GM12878 (cell line): ENCODE results near the gene KCNA2. TPM values are rescaled to one million over a fixed set of nuclear protein-coding genes. Genes with fewer than 3 reads are reported as not detected.

Experiments used
- ATAC-seq: fragments of 200-7000 bp; cut with Tn5 transposase; 3 replicates; pipeline ENCODE4 v1.9.1; 2020; ENCODE audit warnings: mild to moderate bottlenecking, moderate library complexity
- BruUV-seq: library from RNA; stranded (reverse); fragments of 400-500 nt; replicated peaks from 2 replicates; lab custom pipeline; 2021; lab: Mats Ljungman, UMichigan
- CTCF ChIA-PET: fragments of 300-600 bp; sonication (Branson Sonifier 250); formaldehyde crosslinking; extraction: SDS; loops from one replicate; lab custom pipeline; 2021; ENCODE audit warnings: inconsistent platforms; lab: Yijun Ruan, JAX
- POLR2A ChIA-PET: fragments of 350-600 bp; formaldehyde crosslinking; extraction: SDS; loops from one replicate; lab custom pipeline; 2021; ENCODE audit warnings: inconsistent platforms; lab: Charles Lee
- RAD21 ChIA-PET: fragments of 300-600 bp; sonication (Branson Sonifier 250); formaldehyde crosslinking; loops from one replicate; lab custom pipeline; 2023; ENCODE audit warnings: antibody characterized with exemption; ENCODE audit not compliant: unreplicated experiment; lab: Charles Lee
- SMC1A ChIA-PET: fragments of 300-600 bp; sonication (Branson Sonifier 250); formaldehyde crosslinking; loops from one replicate; lab custom pipeline; 2023; ENCODE audit not compliant: unreplicated experiment, uncharacterized antibody; lab: Charles Lee
- DNase-seq: peaks from one replicate; pipeline ENCODE4 v3.0.0-alpha.2; 2011; ENCODE audit warnings: low read depth, low spot score
- FAIRE-seq: peaks from 3 replicates; lab custom pipeline; 2011; peaks lifted over from hg19 to GRCh38; lab: Jason Lieb, UNC
- H2AFZ ChIP-seq: 2 replicates; pipeline ENCODE4 v1.6.0; 2011; ENCODE audit warnings: low read depth, low read length, control low read depth; ENCODE audit not compliant: control insufficient read depth
- H3K27ac ChIP-seq: 2 replicates; pipeline ENCODE4 v1.5.1; 2011; ENCODE audit warnings: control low read depth; ENCODE audit not compliant: control insufficient read depth, insufficient read depth
- H3K27me3 ChIP-seq, 2 experiments: replicated peaks in 1 of 2; 2 replicates each; pipeline versions ENCODE4 v1.6.0 to v1.6.1; 2011; ENCODE audit warnings: low read length in 1 of 2; ENCODE audit not compliant: control insufficient read depth in 2 of 2, insufficient read depth in 2 of 2
- H3K36me3 ChIP-seq, 2 experiments: 2 replicates each; pipeline ENCODE4 v1.5.1; 2011; ENCODE audit warnings: low read length in 1 of 2; ENCODE audit not compliant: control insufficient read depth in 2 of 2, insufficient read depth in 2 of 2
- H3K4me1 ChIP-seq: 2 replicates; pipeline ENCODE4 v1.6.1; 2011; ENCODE audit warnings: mild to moderate bottlenecking, low read length, moderate library complexity, mixed read lengths; ENCODE audit not compliant: control insufficient read depth, insufficient read depth
- H3K4me2 ChIP-seq: 2 replicates; pipeline ENCODE4 v1.6.0; 2011; ENCODE audit warnings: control low read depth; ENCODE audit not compliant: control insufficient read depth, insufficient read depth
- H3K4me3 ChIP-seq: fragments of 200-600 bp; sonication (generic); 2 replicates; pipeline ENCODE4 v1.5.1; 2016
- H3K79me2 ChIP-seq: 2 replicates; pipeline ENCODE4 v1.6.0; 2011; ENCODE audit warnings: low read length; ENCODE audit not compliant: control insufficient read depth, insufficient read depth
- H3K9ac ChIP-seq: 2 replicates; pipeline ENCODE4 v1.8.0; 2011; ENCODE audit warnings: low read length, control low read depth, mixed read lengths; ENCODE audit not compliant: control insufficient read depth, insufficient read depth
- H3K9me3 ChIP-seq: replicated peaks from 3 replicates; pipeline ENCODE4 v1.5.1; 2011; ENCODE audit warnings: mild to moderate bottlenecking, low read length; ENCODE audit not compliant: control insufficient read depth, insufficient read depth
- H4K20me1 ChIP-seq: 2 replicates; pipeline ENCODE4 v1.6.0; 2011; ENCODE audit not compliant: control insufficient read depth, insufficient read depth
- EP300 ChIP-seq, 2 experiments: fragments of 150-350 bp in 1 of 2; IDR thresholded peaks; 2 replicates each; pipeline ENCODE4 v1.6.1; 2011 to 2012; ENCODE audit warnings: low read depth in 2 of 2, low read length in 2 of 2, borderline replicate concordance in 1 of 2, improper control_type of control experiment in 1 of 2, inconsistent platforms in 1 of 2; ENCODE audit not compliant: control insufficient read depth in 1 of 2
- KLF5 ChIP-seq: fragments of 450-650 bp; IDR thresholded peaks from 2 replicates; pipeline ENCODE4 v1.6.1; 2014; ENCODE audit warnings: mild to moderate bottlenecking; ENCODE audit not compliant: partially characterized antibody
- NBN ChIP-seq: fragments of 450-650 bp; IDR thresholded peaks from 2 replicates; pipeline ENCODE4 v1.6.1; 2016
- POLR2AphosphoS2 ChIP-seq: IDR thresholded peaks from 2 replicates; pipeline ENCODE4 v1.6.1; 2011; ENCODE audit warnings: low read depth, mild to moderate bottlenecking, low read length, improper control_type of control experiment, moderate library complexity
- RFX5 ChIP-seq: IDR thresholded peaks from 2 replicates; pipeline ENCODE4 v1.6.1; 2011; ENCODE audit warnings: low read depth, low read length, improper control_type of control experiment
- SPI1 ChIP-seq: IDR thresholded peaks from 2 replicates; pipeline ENCODE4 v1.6.1; 2011; ENCODE audit warnings: low read depth, mild to moderate bottlenecking, low read length, moderate library complexity, borderline replicate concordance; ENCODE audit not compliant: insufficient read depth
- ZZZ3 ChIP-seq: IDR thresholded peaks from 2 replicates; pipeline ENCODE4 v1.6.1; 2011; ENCODE audit warnings: low read depth; ENCODE audit not compliant: control insufficient read depth, insufficient read length
- WGBS: methylation state at CpG from one replicate; pipeline ENCODE4 v1.1.6; 2016; ENCODE audit warnings: low lambda C conversion rate; ENCODE audit not compliant: insufficient replicate concordance, insufficient coverage; ENCODE audit errors: missing lambda C conversion rate; 5-methylcytosine and 5-hydroxymethylcytosine counted together
- in situ Hi-C: fragments of 300-500 bp; cut with MboI; formaldehyde crosslinking; loops from 9 replicates; pipeline ENCODE4 v1.14.3; 2018; ENCODE audit warnings: mixed read lengths
- intact Hi-C: fragments of 100-400 bp; cut with micrococcal nuclease; formaldehyde crosslinking; loops from one replicate; pipeline ENCODE4 v1.14.2; 2022; ENCODE audit not compliant: unreplicated experiment
- polyA plus RNA-seq, 11 experiments: library from polyadenylated mRNA; depleted of rRNA in 4 of 11; unstranded in 6 of 11; stranded (reverse) in 5 of 11; fragments of >200 nt; fragmentation: Nextera tagmentation in 4 of 11; fragmentation: Illumina TruSeq in 1 of 11; extraction: Ambion mirVana in 4 of 11; extraction: Trizol in 1 of 11; gene quantifications; 1 replicate in 1 of 11; 2 replicates in 10 of 11; pipeline versions ENCODE4 v1.2.1 to v1.2.3, GENCODE V29; 2011 to 2016; ENCODE audit warnings: inconsistent platforms in 2 of 11, missing spikeins in 2 of 11, low read depth in 1 of 11
- total RNA-seq, 4 experiments: library from RNA; depleted of rRNA in 3 of 4; stranded (reverse); fragments of >200 nt in 3 of 4; fragmentation: Illumina TruSeq in 1 of 4; extraction: Trizol in 1 of 4; gene quantifications; 2 replicates each; pipeline versions ENCODE4 v1.2.1 to v1.2.3, GENCODE V29; 2013 to 2021
- TF ChIP-seq, protein P1 (sequence below): fragments of 150-350 bp; IDR thresholded peaks from 2 replicates; pipeline ENCODE4 v1.6.1; 2016; ENCODE audit warnings: low read depth, low read length
- TF ChIP-seq, protein P2 (sequence below): fragments of 450-650 bp; conservative IDR thresholded peaks from 2 replicates; pipeline ENCODE4 v1.6.1; 2017; ENCODE audit warnings: mild to moderate bottlenecking, moderate library complexity
- TF ChIP-seq, protein P3 (sequence below): IDR thresholded peaks from 2 replicates; pipeline ENCODE4 v1.6.1; 2012; ENCODE audit warnings: low read depth, low read length, improper control_type of control experiment

Gene KCNA2
- total and polyA plus RNA-seq, 10 of the 15 experiments (the other 5 are each of a cell fraction or from before 2014, with no cell fraction given): 0.02 to 0.56 (median 0.10) TPM; not detected in 2

DNA sequence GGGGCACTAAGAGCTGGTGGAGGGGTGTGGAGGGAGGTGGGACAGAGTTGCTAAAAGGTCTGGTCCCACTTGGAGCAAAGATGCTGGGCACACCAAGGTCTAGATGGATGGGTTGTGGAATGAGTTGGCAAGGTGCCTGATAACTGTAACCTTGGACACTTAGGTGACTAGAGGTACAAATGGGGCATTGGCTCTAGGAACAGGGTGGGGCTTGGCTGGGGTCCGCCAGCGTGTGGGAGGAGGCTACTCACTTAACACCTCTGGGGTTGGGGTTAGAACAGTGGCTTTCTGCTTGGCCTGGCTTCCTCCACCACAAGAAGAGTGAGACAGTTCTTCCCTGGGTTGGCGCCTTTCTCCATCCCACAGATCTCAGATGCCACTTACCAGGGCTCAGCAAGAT, 17.2 kb downstream of the KCNA2 start:
- no TSS peak for BruUV-seq

More for the DNA sequence above, 17.2 kb downstream of the KCNA2 start:
- WGBS: 31% methylated on average over 3 of the region's 3 CpGs
- Histone ChIP-seq H2AFZ (no peak overlapping the region), H3K36me3 (no peaks in the 10 kb centered on the region), H3K4me3 (no peak overlapping the region), H3K9ac (no peak overlapping the region), H3K9me3 (no peaks in the 10 kb centered on the region), H3K4me1 (no peaks in the 10 kb centered on the region; the same call in 1 of the 2 replicates), H4K20me1 (no peaks in the 10 kb centered on the region), H3K79me2 (no peaks in the 10 kb centered on the region), H3K4me2 (no peak overlapping the region), H3K27ac (no peak overlapping the region), H3K27me3 (peaks cover 3% of the 10 kb centered on the region in 2 experiments; a peak in 2 of 4 replicates)
- DNase-seq (no peak), ATAC-seq (no peak), FAIRE-seq (no peak)
- TF ChIP-seq KLF5 (no peak), POLR2AphosphoS2 (no peak), EP300 (IDR thresholded peaks at IDR 0.05; ENCODE audit: borderline replicate concordance in 1 of 2, control insufficient read depth in 1 of 2, low read depth in 2 of 2, low read length in 2 of 2) (no peak), SPI1 (no peak), RFX5 (no peak), NBN (no peak), ZZZ3 (no peak)
- TF ChIP-seq, protein P1, sequence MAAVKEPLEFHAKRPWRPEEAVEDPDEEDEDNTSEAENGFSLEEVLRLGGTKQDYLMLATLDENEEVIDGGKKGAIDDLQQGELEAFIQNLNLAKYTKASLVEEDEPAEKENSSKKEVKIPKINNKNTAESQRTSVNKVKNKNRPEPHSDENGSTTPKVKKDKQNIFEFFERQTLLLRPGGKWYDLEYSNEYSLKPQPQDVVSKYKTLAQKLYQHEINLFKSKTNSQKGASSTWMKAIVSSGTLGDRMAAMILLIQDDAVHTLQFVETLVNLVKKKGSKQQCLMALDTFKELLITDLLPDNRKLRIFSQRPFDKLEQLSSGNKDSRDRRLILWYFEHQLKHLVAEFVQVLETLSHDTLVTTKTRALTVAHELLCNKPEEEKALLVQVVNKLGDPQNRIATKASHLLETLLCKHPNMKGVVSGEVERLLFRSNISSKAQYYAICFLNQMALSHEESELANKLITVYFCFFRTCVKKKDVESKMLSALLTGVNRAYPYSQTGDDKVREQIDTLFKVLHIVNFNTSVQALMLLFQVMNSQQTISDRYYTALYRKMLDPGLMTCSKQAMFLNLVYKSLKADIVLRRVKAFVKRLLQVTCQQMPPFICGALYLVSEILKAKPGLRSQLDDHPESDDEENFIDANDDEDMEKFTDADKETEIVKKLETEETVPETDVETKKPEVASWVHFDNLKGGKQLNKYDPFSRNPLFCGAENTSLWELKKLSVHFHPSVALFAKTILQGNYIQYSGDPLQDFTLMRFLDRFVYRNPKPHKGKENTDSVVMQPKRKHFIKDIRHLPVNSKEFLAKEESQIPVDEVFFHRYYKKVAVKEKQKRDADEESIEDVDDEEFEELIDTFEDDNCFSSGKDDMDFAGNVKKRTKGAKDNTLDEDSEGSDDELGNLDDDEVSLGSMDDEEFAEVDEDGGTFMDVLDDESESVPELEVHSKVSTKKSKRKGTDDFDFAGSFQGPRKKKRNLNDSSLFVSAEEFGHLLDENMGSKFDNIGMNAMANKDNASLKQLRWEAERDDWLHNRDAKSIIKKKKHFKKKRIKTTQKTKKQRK: no peak
- TF ChIP-seq, protein P2, sequence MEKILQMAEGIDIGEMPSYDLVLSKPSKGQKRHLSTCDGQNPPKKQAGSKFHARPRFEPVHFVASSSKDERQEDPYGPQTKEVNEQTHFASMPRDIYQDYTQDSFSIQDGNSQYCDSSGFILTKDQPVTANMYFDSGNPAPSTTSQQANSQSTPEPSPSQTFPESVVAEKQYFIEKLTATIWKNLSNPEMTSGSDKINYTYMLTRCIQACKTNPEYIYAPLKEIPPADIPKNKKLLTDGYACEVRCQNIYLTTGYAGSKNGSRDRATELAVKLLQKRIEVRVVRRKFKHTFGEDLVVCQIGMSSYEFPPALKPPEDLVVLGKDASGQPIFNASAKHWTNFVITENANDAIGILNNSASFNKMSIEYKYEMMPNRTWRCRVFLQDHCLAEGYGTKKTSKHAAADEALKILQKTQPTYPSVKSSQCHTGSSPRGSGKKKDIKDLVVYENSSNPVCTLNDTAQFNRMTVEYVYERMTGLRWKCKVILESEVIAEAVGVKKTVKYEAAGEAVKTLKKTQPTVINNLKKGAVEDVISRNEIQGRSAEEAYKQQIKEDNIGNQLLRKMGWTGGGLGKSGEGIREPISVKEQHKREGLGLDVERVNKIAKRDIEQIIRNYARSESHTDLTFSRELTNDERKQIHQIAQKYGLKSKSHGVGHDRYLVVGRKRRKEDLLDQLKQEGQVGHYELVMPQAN: no peak
- TF ChIP-seq, protein P3, sequence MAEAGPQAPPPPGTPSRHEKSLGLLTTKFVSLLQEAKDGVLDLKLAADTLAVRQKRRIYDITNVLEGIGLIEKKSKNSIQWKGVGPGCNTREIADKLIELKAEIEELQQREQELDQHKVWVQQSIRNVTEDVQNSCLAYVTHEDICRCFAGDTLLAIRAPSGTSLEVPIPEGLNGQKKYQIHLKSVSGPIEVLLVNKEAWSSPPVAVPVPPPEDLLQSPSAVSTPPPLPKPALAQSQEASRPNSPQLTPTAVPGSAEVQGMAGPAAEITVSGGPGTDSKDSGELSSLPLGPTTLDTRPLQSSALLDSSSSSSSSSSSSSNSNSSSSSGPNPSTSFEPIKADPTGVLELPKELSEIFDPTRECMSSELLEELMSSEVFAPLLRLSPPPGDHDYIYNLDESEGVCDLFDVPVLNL: no peak
- ChIA-PET SMC1A (interaction anchor here (1.5 kb wide), 1 partner anchor 9 kb away, joined by 3 read pairs; no protein-coding TSS in a partner anchor), RAD21 (no interaction called here), CTCF (no interaction called here), POLR2A (no interaction called here)
- intact Hi-C loops: no loop called here
- in situ Hi-C loops: no loop called here
